Stimulated activated CD4-positive, alpha-beta T cell treated with anti-CD3 and anti-CD28 coated beads, Interleukin-1b, Interleukin-23, amount 100 ng/mL, for 24 hours (primary cell): ENCODE data around the gene CAMKMT.

Experiments used
- DNase-seq, 4 experiments: peaks; one replicate each; pipeline ENCODE4 v3.0.0-alpha.2; 2020; ENCODE audit warnings: low read depth in 4 of 4, low spot score in 1 of 4

The CAMKMT gene

DNA sequence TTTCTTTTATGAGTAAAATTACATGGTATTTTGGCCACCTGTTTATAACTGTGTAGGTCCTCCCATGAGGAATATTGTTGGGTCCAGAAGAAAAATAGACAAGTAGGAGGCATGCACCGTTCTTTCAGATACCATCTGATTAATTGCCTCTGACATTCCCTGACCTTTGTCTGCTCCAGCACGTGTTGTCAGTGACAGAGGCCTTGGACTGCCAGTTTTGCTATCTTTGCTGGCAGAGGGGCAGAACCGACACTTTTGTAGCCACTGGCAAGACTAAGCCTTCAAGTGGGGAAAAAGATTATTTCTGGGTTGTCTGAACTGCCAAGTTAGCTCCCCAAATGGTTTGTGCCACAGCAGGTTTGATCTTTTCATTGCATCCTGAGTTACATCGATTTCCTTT, 276.9 kb downstream of the CAMKMT start:
- no peak for DNase-seq

DNA sequence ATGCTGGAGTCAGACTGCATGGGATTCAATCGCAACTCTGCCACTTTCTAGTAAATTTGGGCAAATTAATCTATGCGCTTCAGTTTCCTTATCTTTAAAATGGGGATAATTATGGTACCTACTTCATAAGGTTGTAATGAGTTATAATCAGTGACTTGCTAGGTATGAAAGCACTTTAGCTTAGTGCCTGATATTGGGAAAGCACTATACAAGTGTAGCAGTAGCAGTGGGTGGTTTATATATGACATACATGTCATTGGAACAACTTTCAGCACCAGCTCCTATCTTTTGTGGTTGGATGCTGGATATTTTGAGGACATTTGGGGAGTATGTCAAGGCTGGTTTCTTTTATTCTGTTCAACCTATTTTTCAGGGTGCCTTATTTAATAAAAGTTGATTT, 277.7 kb downstream of the CAMKMT start:
- DNase-seq: no peak

DNA sequence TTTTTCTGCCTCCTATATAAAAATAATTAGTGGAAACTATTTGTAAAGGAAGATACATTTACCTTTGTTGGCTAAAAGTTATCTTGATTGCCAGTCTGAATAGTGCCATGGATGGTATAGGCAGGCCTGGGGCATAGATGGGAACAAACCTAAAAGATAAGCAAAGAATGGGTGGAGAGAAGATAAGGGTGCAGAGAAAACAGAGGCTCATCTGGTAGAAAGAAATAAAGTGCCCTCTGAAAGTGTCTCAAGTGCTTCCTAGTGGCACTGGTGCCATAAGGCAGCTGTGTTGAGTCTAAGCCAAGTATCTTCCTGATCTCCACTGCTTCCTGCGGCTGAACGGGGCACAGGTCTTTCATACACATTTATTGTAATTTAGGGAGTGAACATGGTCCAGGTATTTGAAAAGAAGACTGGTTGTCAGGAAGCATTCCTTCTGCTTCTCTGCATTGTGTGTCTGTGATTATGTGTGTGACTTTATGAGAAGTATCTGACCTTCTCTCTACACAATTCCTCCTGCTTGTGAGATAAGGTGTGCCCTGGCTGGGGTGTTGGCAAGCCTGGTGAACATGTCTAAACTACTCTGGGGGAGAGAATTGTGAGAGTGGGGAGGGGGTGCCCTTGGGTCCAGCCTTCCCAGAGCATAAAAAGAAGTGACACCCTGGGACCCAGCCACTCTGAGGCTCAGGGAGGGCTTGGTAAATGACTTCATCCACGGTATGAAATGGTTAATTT, 280.5 kb downstream of the CAMKMT start:
- no peak for DNase-seq

DNA sequence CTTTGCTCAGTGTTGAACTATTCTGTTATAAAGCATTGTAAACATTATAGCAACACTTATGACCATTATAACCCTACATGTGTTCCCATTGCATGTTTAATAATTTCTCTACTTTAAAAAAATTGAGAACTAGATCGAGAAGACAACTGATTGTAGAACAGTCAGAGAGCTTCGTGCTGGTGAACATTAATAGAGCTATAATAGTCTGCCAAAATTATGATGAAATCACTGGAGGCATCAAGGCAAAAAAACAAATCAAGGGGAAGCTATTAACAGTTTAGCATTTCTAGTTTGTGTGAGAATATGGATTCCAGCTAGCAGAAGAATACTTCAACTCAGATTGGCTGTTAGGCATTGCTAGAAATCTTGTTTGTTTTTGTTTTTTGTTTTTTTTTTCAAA, 284.2 kb downstream of the CAMKMT start:
- no peak for DNase-seq

GRCh38 chr2:44649381-44649780, 287.6 kb downstream of the CAMKMT start:
- no peak for DNase-seq

GRCh38 chr2:44650796-44651195, 289.0 kb downstream of the CAMKMT start:
- DNase-seq: no peak

GRCh38 chr2:44651974-44652373, 290.2 kb downstream of the CAMKMT start:
- no peak for DNase-seq

DNA sequence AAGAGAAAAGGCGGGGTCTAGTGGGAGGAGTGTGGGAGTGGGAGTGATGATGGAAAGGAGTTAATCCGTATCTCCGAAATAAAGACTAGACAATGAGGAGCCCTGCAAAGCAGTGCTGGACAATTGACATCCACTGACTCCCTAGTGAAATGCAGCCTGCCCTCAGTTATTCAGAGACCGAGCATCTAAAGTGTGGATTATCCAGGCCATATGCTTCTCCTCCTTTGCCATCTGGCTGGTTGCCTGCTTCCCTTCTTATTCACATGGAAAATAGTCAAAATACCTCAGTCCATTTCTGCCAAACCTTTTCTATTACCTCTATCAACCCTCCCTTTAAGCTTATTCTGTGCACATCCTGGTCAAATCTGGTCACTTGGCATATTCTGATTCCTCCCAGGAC, 291.0 kb downstream of the CAMKMT start:
- DNase-seq: no peak

GRCh38 chr2:44655401-44655864, 293.7 kb downstream of the CAMKMT start:
- DNase-seq: no peak

- DNase-seq: no peak
These were observed 294.7 kb downstream of the CAMKMT start for GRCh38 chr2:44656460-44656859.

GRCh38 chr2:44663471-44664073, 301.8 kb downstream of the CAMKMT start:
- no peak for DNase-seq

- DNase-seq: no peak
These were observed 306.6 kb downstream of the CAMKMT start for GRCh38 chr2:44668336-44668735.

DNA sequence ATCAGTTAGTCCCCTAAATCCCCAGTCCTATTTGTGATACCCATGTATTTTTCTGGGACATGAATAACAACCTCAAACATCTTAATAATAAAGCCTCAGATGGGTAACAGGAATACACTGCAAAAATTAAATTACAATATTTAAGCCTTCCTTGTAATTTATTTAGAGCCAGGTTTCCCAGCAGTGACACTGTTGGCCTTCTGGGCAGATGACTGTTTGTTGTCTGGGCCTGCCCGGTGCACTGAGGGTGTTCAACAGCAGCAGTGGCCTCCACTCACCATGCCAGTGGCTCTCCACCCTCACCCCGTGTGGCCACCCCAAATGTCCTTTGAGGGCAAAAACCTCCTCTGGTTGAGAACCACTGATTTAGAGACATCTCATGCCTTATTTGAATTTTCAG, 309.5 kb downstream of the CAMKMT start:
- DNase-seq: no peak

DNA sequence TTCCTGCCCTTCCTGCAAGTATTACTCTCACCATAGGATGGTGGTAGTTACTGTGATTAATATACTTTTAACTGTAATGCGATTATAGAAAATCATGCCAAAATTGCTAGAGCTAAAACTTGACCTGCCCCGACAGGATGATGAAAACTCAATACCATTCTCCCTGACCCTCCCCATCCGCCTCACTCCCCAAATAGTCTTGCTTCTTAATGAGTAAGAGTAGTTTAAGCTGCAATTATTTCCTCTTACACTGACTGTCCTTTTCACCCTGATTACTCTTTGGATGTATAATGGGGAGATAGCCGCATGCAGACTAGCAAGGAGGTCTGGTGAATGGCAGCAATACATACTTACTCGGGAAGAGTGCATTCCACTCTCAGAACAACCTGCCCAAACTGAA, 310.2 kb downstream of the CAMKMT start:
- no peak for DNase-seq

GRCh38 chr2:44672431-44672830, 310.7 kb downstream of the CAMKMT start:
- no peak for DNase-seq

GRCh38 chr2:44674473-44675284, 312.9 kb downstream of the CAMKMT start:
- no peak for DNase-seq

- DNase-seq: no peak
These were observed 314.6 kb downstream of the CAMKMT start for GRCh38 chr2:44676379-44676778.

- DNase-seq: no peak
These were observed 317.8 kb downstream of the CAMKMT start for GRCh38 chr2:44679584-44679983.

- no peak for DNase-seq
These were observed 318.2 kb downstream of the CAMKMT start for GRCh38 chr2:44679990-44680389.

DNA sequence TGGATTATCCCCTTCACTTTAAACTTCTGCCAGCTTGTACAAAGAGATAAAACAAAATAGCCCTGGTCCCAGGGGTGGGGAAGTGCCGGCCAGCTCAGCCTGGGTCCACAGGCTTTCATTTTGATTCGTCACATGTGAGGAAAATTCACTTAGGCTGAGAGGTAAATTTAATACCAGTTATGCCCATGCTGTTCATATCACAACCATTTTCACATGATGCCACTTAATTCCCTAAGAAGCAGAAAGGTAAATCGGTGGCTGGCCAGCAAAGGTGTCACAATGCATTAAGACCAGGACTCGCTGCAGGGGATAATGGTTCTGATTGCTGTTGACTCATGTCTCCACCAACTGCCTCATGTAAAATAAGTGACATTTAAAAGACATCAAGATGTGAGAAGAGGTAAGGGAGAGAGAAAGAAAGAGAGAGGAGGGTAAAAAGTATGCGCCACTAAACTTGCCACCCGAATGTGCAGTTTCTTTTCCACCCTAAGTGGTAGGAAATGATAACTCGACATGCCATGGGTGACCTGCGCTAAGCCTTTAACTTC, 318.8 kb downstream of the CAMKMT start:
- no peak for DNase-seq

DNA sequence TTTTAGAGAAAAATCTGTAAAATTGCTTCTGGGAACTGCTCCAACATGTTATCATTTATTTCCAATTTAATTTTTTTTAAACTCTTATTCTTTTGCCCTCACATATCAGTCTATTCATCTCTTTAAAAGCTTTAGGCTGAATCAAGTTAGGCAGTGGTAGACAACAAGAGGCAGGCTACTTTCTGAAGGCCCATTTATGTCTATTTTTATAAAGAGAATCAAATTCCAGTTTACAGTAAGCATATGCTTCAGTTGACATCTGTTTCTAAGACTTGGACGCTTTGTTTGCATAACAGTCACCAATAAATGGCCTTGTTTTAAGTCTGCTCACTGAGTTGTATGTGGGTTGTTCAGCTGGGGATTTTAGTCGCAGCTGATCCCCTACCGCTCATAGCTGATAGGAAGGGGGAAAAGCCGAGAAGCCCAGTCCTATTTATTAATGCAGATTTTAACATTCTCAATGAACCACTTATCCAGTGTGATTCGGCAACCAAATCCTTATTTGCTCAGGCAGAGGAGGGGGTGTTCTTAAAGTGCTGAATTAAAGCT, 319.3 kb downstream of the CAMKMT start:
- DNase-seq: no peak

- DNase-seq: no peak
These were observed 320.7 kb downstream of the CAMKMT start for GRCh38 chr2:44682459-44682858.
